ENCODE results near the gene CTNNA3.

Gene CTNNA3

DNA sequence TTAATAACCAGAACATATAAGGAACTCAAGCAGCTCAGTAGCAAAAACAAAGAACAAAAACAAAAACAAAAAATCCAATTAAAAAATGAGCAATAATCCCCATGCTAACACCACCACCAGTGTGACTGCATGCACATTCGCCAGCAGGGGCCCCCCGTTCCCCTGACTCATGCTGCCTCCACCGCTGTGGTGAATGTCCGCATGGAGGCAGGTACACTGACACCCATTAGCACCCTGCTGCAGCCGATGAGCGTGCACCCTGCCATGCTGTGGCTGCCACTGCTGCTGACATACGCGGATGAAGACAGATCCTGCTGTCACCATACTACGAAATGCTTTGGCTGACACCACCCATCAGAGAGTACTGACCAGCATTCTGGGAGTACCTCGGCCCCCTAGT is 1091.8 kb downstream of the CTNNA3 start:
- no peak for DNase-seq

DNA sequence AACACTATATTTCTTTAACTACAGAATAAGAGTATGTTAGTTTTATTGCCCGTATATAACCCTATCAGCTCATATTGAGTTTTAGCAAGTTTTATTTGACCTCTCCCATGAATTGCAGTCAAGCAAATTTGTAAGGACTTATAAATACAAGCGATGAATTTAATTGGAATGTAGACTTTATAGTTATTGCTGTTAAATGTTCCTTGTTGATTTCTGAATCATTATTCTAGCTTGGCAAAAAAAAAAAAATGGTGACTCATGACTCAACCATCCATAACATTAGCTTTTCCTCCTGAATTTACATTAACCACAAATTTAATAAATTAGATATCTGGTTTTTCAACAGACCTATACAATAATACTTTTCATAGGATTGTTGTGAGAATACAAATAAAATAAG is 1104.1 kb downstream of the CTNNA3 start:
- no peak for DNase-seq

DNA sequence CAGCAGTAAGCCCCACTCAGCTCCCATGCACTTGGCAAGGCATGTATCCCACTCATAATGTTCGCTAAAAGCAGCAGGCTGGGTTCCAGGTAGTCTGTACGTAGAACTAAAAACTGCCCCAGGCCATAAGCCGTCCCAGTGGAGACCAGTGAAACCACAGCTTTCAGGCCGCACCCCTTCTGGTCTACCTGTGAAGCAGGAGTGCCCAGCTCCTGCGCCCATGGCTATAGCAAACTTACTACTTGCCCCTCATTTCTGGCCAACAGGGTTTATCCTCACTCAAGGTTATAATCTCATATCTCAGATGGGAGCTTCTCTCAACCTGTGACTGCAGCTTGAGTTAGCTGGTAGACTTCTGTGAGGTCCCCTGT is 1108.3 kb downstream of the CTNNA3 start:
- DNase-seq = no peak

DNA sequence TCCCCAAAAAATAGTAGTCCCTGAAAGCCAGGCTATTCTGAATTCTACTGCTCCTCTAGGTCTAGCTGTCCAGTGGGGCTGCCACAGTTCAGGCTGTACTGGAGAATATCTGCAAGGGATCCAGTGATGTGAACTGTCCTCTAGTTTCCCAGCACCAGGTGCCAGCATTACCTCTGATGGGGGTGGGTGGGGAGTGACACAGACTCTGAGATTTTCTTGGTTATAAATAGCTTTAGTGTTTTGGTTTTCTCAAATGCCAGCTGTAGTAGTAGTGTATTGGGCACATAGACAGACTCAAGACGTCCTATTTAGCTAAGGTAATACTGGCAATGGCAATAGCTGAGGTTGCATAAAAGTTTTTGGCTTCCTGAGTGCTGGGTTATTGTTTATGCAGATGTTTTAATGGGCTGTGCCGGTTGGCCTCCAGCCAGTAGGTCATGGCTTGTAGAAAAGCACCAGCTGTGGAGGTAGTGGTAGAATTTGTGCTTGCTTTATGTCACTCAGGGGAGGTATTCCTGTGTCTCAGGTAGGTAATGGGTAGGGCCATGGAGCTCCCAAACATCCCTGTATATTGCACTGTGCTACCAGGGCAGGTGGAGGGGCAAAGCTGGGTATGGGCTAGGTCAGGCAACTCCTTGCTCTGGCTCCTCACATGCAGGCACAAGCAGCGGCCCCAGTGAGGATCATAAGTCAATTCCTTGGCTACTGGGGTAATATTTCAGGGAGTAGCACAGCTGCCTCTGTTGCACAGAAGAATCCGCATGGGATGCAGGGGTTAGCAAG is 1108.9 kb downstream of the CTNNA3 start:
- DNase-seq = no peak

DNA sequence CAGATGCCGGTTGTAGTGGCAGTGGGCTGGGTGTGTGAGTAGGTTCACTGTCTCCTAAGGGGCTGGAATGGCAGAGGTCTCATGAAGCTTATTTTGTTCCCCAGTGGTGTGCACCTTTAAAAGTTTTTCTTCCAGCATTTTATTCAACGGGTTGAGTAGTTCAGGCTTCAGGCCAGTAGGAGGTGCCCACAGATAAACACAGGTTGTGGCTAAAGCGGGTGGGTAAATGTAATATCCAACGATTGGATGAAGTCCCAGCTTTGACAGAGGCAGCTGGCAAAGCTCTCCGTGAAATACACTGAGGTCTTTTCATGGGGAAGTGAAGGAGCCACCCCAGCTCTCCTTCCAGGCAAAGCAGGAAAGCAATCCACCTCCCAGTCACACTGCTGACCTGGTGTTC is 1109.9 kb downstream of the CTNNA3 start:
- no peak for DNase-seq

DNA sequence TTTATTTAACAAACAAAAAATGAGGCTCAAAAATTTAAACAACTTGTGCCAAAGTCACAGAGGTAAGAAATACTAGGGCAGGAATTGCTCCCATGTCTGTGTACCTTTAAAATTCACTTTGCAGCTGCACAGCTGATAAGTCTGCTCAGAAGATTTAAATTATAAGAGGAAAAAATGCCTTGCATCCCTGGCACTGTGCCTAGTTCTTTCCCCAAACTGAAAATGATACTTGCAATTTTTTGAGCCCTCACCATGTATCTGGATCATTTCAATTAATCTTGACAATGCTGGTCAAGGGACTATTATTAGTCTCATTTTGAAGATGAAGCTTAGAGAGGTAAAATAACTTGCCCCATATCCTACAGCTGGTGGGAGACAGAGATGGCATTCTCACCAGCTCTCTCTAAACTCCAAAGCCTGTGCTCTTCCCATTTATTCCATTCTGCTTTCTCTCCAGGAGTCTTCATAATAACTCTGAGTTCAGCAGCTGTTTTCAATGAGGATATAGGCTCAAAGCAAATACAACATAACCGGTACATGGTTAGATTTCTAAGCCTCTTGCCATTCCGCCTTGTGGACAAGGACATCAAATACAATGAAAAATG is 1120.6 kb downstream of the CTNNA3 start:
- peak; percentile 43 for DNase-seq

DNA sequence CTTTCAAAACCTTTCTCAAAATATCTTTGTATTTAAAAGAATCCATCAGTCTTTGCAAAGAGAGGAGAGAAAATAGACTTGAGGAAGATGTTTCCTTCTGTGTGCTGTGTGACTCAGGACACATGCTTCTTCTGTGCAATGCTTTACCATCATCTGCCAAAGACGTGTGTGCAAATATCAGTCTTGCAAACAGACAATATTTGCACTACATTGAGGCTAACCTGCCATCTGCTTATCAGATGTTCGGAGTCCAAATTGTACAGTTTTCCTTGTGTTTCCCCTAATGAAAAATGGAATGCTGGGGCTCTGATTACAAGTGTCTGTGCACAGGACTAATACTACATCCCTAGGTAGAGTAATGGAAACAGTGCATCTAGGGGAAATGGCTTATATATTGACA is 1123.3 kb downstream of the CTNNA3 start:
- DNase-seq = no peak

DNA sequence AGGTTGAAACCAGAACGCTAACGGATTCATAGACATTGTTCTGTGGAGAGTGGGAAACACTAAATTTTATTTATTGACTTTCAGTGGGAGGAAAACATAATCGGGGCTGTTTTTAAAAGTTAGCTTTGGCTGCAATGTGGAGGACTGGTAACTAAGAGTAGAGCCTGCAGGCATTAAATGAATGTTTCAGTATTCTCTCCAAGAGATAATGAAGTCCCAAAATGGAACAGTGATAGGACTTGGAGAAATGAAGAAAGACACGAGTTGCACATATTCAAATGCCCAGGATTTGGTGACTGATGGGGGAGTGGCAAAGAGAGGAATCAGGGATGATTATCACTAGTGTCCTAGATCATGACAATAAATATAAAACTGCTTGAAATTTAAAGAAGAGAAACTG is 1130.0 kb downstream of the CTNNA3 start:
- DNase-seq = no peak

DNA sequence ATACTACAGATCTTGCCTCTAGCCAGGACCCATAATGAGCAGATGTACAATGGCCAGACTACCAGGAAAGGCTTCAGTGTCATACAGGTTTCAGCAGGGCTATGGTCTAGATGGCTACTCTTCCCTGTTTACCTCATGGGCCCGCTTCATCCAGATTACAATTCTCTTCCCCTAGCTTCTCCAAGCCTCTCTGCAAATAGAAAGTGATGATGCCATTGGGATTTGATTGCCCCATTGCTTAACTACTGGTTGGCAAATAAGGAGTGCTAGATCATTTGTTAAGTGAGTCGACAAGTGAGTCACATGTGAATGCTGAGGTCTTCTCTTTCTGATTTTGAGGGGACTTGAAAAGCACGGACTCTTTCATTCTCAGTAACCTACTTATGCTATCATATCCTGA is 1131.7 kb downstream of the CTNNA3 start:
- DNase-seq = no peak

DNA sequence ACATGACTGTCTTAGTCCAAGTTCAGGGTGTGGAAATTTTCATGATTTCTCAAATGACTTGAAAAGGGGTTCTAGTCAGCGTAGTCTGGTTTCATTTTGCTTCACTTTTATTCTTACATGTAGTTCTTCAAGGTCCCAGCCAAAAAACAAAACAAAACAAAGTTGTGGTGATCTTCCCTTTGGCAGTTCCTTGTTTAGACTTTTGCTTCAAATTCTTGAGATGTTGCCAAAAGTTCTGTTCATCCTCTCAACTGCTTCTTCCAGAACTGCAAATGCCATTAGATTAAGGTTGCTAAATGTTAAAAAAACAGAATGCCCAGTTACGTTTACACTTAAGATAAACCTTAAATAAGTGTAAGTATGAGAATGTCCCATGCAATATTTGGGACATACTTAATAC is 1140.9 kb downstream of the CTNNA3 start:
- DNase-seq = no peak

DNA sequence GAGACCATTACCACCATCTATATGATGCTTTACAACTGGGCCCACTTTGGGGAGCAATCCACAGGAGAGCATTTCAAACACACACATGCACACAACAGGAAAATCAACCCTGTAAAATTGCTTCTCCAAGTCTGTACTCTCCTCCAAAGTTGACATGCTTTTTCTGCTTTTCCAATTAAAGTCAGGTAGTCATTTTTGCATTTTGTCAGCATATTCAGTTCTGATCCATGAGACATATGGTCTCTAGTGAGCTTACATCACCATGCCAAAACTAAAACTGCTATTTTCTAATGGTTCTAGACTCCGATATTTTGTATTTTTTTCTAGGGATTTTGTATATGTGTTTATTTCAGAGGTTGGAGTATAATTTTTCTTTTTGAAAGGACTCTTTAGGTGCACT is 1143.7 kb downstream of the CTNNA3 start:
- no peak for DNase-seq

DNA sequence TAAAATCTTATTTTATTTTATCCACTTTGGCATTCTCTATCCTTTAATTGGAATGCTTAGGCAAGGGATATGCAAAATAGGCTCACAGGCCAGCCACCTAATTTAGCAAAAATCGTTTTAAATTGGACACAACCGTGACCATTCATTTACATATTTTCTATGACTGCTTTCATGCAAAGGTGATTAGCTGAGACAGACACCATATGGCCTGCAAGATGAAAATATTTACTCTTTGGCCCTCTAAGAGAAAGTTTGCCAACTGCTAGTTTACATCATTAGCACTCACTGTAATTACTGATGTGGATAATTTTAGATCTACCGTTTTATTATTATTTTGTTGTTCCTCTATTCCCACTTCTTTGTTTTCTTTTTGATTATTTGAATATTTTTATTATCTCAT is 1145.6 kb downstream of the CTNNA3 start:
- no peak for DNase-seq

DNA sequence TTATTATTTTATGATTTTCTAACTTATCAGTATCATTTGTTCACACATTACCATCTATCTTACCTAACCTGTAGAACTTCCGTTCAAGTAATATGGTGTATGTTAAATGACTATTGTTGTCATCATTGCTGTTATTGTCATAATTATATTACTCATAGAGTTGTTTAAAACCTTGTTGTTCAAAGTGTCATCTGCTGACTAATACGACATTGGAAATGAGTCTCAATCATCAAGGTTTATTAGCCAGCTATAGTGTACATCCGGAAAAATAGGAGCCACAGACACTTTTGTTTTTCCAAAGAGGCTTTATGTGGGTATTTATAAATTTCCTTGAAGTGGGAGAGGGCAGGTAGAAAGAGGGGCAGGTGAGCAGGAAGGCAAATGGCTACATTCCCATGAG is 1157.1 kb downstream of the CTNNA3 start:
- no peak for DNase-seq

DNA sequence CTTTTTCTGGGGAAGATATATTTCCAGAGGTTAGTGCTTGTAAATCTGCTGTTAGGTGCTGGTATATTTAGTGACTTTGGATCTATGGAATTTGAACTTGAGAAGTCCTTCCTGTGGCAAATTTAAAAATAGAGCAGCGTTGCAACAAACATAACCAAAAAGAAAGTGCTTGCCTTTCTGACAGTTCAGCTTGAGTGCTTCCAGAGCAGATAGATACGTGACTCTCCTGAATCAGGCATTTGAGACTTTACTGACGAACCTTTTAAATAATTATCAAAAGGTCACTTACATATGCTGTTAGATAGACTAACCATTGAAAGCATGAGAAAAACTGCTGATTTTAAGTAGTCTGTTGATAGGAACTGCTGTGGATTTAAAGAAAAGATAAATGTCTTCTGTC is 1157.6 kb downstream of the CTNNA3 start:
- DNase-seq = no peak

DNA sequence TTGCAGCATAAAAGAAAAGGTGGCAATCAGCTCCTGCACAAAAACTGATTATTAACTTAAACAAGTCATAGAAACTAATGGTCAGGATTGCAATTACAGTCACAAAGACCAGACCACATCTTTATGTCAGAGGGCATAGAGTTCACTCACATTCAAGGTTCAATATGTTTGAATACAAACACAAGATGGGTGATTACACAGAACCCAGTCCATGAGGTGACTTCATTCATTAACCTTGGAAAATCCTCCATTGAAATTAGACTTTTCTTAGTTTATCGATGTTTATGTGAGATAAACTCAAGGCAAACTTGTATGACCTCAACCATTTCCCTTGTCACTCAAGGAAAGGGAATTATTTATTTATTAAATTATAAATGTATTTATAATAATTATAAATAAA is 1158.8 kb downstream of the CTNNA3 start:
- no peak for DNase-seq

DNA sequence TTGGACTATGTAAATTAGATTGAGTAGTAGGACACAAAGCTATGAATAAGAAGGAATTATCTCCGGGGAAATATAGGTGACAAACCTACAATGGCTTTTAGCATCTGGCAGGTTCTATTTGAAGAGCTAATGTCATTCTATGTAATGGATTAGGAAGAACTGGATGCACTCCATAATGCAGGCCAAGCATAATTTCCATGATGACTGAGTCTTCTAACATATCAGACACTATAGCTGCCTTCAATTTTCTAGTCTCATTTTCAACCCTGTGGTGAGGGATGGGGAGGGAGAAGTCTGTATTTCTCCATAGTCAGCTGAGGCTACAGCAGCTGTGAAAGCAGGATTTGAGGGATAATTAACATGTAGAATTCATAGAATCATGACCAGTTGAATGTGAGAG is 1160.6 kb downstream of the CTNNA3 start:
- DNase-seq = no peak

DNA sequence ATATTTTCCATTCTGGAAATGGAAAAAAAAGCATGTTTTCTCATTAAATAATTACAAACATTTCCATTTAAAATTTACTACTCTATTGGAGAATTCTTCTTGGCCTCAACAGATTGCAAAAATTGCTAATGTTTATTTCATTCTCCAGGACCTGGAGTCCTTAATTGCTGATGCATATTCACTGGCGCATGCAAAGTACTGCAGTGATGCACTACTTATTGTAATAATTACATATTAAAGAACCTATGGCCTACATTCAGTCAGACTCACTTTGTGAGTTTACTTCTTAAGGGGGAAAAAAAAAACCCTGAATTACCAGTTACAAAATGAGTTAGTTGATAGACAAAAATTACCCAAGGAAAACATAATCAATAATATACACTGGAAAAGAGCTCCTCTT is 1161.1 kb downstream of the CTNNA3 start:
- no peak for DNase-seq

DNA sequence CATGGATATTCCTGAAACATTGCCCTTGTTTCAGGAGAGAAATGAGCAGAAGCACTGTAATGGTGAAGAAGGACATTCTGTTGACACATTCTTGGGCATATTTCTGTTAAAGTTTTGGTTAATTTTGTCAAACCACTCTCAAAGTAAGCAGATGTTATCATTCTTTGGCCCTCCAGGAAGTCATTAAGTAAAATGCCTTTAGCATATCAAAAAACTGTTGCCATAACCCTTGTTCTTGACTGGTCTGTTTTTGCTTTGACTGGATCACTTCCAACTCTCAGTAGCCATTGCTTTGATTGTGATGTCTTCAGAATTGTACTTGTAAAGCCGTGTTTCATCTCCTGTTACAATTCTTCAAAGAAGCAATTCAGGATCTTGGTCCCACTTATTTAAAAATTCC is 1174.5 kb downstream of the CTNNA3 start:
- no peak for DNase-seq

DNA sequence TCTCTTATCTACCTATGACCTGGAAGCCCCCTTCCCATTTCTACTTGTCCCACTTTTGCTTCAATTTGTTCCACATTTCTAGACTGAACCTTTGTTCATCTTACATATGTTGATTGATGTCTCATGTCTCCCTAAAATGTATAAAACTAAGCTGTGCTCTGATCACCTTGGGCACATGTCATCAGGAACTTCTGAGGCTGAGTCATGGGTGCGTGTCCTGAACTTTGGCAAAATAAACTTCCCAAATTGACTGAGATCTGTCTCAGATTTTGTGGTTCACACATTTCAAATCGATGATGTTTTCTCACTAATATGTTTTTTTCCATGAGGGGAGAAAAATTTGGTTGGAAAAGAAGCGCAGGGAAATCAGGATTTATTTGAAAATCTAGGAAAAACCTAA is 1176.4 kb downstream of the CTNNA3 start:
- no peak for DNase-seq

DNA sequence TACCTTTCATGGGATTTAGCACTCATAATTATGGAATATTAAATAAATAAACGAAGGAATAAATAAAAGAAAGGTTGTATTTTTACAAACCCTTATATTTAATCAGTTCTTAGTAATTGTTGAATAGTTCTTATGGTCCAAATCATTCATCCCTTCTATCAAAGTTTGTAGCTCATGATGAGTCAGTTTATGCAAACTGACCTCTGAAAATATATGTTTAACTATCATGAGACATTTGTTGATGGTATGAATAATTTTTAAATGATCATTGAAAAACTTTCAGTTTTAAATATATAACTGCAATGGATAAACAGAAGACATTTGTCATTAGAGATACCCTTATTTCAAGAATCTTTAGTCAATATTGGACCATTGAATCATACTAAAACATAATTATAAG is 1181.3 kb downstream of the CTNNA3 start:
- DNase-seq = no peak

DNA sequence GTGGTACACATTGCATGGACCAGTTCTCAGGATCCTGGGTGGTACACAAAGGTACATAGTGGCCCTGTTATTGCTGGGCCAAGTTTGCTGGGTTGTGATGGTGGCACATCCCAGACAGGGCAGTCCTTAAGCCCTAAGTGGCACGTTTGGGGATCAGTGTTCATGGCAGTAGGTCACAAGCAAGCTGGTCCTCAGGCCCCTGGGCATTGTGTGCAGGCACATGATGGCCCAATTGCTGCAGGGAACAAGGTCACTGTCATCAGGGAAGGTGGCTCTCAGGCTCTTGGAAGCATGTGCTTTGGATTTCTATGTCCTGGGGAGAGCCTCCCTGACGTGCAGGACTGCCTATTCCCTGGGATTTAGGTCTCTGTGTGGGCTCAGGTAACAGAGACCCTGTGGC is 1182.5 kb downstream of the CTNNA3 start:
- DNase-seq = no peak

DNA sequence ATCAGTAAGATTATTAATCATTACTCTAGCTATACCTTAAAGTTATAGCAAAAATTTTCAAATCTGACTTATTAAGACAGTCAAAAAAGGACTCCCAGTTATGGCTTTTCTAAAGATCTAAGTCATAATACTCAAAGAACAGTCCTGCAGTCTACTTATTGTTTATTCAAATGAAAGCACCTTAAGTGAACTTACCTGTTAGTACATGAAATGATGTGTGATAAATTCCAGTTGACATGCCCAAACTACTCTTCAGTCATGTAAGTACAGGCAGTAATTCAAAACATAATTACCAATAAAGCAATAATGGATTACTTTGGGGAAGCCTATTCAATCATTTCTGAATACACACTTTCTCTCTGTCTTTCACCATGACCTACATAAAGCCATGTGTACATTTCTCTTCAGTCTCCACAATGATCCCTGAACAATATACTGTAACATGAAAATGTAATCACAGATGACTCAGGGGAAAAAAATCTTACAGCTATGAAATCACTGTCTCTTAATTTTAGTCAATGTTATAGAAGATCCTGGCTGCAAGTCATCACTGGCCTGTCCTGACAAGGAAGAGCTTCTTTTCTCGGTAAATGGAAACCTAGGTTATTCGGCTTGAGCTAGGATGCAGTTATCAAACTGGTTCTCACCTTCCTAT is 1190.9 kb downstream of the CTNNA3 start:
- no peak for DNase-seq

DNA sequence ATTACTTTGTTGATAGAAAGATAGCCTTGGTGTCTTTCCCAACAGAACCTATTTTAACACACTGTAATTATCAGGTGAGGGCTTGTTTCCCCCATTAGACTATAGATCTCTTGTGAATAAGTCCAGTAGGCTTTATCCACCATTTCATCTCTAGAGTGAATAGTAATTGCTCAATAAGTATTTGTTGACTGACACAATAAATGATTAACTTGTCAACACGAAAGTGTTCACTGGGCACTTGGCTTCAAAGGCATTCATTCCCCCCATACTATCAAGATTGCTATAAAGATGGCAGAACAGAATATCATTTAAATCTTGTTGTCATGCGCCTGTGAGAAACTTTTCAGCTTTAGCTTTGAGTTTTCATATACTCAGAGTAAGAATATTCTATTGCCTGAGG is 1194.6 kb downstream of the CTNNA3 start:
- DNase-seq = no peak

DNA sequence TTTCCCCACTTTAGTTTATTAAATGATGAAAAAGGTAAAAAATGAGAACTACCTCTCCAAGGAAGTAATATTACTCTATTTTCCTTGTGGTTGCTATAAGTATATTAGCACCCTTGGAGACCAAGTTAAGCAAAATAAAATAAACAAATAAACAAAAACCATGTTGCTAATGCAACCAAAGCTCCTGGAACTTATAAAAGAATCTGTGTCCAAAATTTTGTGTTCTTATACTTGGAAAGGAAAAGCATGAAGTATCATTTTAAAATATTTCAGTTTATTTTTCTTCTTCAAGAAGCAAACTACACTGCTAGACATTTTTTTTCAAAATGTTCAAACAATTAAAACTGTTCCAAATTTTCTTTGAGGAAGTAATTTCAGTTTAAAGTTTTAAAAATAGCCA is 1212.0 kb downstream of the CTNNA3 start:
- DNase-seq = no peak

DNA sequence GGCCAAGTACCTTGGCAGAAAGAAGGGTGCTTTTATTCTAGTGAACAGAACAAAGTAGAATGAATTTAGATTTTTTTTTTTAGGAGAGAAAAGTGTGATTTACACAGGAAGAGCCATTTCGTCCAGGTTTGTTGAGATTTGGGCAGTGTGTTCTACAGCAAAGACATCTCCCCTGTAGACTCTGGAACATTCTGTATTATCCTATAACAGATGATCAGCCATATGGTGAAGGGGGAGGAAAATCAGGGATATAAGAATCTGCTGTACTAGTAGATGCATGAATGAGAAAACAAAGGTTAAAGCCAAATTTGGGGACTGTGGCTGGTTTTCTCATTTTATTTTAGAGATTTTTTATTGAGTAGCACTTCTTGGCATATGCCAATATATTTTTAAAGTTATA is 1223.8 kb downstream of the CTNNA3 start:
- no peak for DNase-seq
